ENCODE data around the gene PXMP4.

- TF ChIP-seq ZFX (IDR thresholded peaks at IDR 0.05): no peak
- no peak for TF ChIP-seq CTCF (conservative IDR thresholded peaks at IDR 0.05)
Measured at GRCh38 chr20:33765099-33765498, 45.0 kb upstream of the PXMP4 start.

Measured in C4-2B (cell line).